Measurements from ENCODE around the gene RERE. TPM values are rescaled to one million over a fixed set of nuclear protein-coding genes. Genes with fewer than 3 reads are reported as not detected.

The RERE gene
- total RNA-seq, 1 donor from 2014 or later, result 80.3 TPM

- Histone ChIP-seq H3K4me3 (peak overlapping the region; percentile 71 to 83), H3K27me3 (no peaks in the 10 kb centered on the region), H3K4me1 (peaks cover 30% of the 10 kb centered on the region), H3K27ac (peak overlapping the region; percentile 99), H3K9me3 (no peaks in the 10 kb centered on the region), H3K36me3 (no peaks in the 10 kb centered on the region)
- intact Hi-C loops (cut with DNase I), result no loop called here
- TF ChIP-seq POLR2AphosphoS5 (IDR thresholded peaks at IDR 0.05; ENCODE audit: insufficient read depth in 1 of 2, low read depth in 1 of 2) (no peak), POLR2A (IDR thresholded peaks at IDR 0.05) (no peak), CTCF (IDR thresholded peaks at IDR 0.05) (no peak)
- no peak for DNase-seq (ENCODE audit: extremely low spot score in 2 of 2)
These were observed 392.2 kb downstream of the RERE start for GRCh38 chr1:8425150-8425780.

- DNase-seq (ENCODE audit: extremely low spot score in 2 of 2), result no peak
- Histone ChIP-seq H3K27me3 (no peaks in the 10 kb centered on the region), H3K4me1 (peaks cover 30% of the 10 kb centered on the region), H3K4me3 (peak overlapping the region; percentile 71 to 83), H3K36me3 (no peaks in the 10 kb centered on the region), H3K27ac (peak overlapping the region; percentile 99), H3K9me3 (no peaks in the 10 kb centered on the region)
- TF ChIP-seq POLR2A (IDR thresholded peaks at IDR 0.05), result peak in 1 of 2 donors; percentile 29
- no peak for TF ChIP-seq CTCF (IDR thresholded peaks at IDR 0.05)
- TF ChIP-seq POLR2AphosphoS5 (IDR thresholded peaks at IDR 0.05; ENCODE audit: insufficient read depth in 1 of 2, low read depth in 1 of 2), result peak; percentile 21 to 80
- intact Hi-C loops (cut with DNase I), result no loop called here
These were observed 392.8 kb downstream of the RERE start for GRCh38 chr1:8424539-8425116.

GRCh38 chr1:8423692-8424538, 393.5 kb downstream of the RERE start:
- intact Hi-C loops (cut with DNase I), result no loop called here
- Histone ChIP-seq H3K9me3 (no peaks in the 10 kb centered on the region), H3K27me3 (no peaks in the 10 kb centered on the region), H3K4me3 (peak overlapping the region; percentile 71 to 83), H3K36me3 (no peaks in the 10 kb centered on the region), H3K4me1 (peaks cover 37% of the 10 kb centered on the region), H3K27ac (peak overlapping the region; percentile 99)
- TF ChIP-seq POLR2A (IDR thresholded peaks at IDR 0.05) (no peak), POLR2AphosphoS5 (IDR thresholded peaks at IDR 0.05; ENCODE audit: insufficient read depth in 1 of 2, low read depth in 1 of 2) (peak in 1 of 2 donors; percentile 74), CTCF (IDR thresholded peaks at IDR 0.05) (no peak)
- DNase-seq (ENCODE audit: extremely low spot score in 2 of 2), result no peak

- H3K36me3 ChIP-seq, result no peaks in the 10 kb centered on the region
- H3K4me3 ChIP-seq, result peak overlapping the region; percentile 71 to 83
- no peak for TF ChIP-seq POLR2AphosphoS5 (IDR thresholded peaks at IDR 0.05; ENCODE audit: insufficient read depth in 1 of 2, low read depth in 1 of 2)
- no peak for TF ChIP-seq CTCF (IDR thresholded peaks at IDR 0.05)
- no peak for TF ChIP-seq POLR2A (IDR thresholded peaks at IDR 0.05)
- DNase-seq (ENCODE audit: extremely low spot score in 2 of 2), result no peak
- no peaks in the 10 kb centered on the region for H3K9me3 ChIP-seq
- H3K4me1 ChIP-seq, result peaks cover 43% of the 10 kb centered on the region
- H3K27ac ChIP-seq, result peak overlapping the region; percentile 99
- intact Hi-C loops (cut with DNase I), result no loop called here
- no peaks in the 10 kb centered on the region for H3K27me3 ChIP-seq
These were observed 394.2 kb downstream of the RERE start for GRCh38 chr1:8423269-8423691.
